Hepatocyte (in vitro differentiated cells): ENCODE data around the gene FAM72A.
"Not testable (repeated sequence)": the region's sequence is repeated elsewhere in the genome, so short reads cannot be mapped to it uniquely, and the experiment has no call there.

Experiments
- CTCF ChIP-seq: fragments of 200-600 bp; sonication (generic); IDR thresholded peaks from 2 replicates; pipeline ENCODE4 v1.5.1; 2016; ENCODE audit warnings: antibody characterized with exemption, mild to moderate bottlenecking; ENCODE audit not compliant: poor library complexity
- EZH2phosphoT487 ChIP-seq: fragments of 200-600 bp; sonication (generic); IDR thresholded peaks from one replicate; pipeline ENCODE4 v1.6.1; 2018; ENCODE audit warnings: antibody characterized with exemption, mild to moderate bottlenecking, low read depth, moderate library complexity; ENCODE audit not compliant: unreplicated experiment, severe bottlenecking

- TF ChIP-seq CTCF, EZH2phosphoT487: not testable (repeated sequence)
Observed at GRCh38 chr1:206186826-206187225, 15.8 kb downstream of the FAM72A start.
